Left colon (tissue), 2 donors: ENCODE measurements around the gene SDE2. TPM values are rescaled to one million over a fixed set of nuclear protein-coding genes. Genes with fewer than 3 reads are reported as not detected.
"Not testable (repeated sequence)": the region's sequence is repeated elsewhere in the genome, so short reads cannot be mapped to it uniquely, and the experiment has no call there.

Experiments used
- ATAC-seq: fragments of 200-7000 bp; cut with Tn5 transposase; one replicate; pipeline ENCODE4 v1.9.1; 2020; ENCODE audit warnings: mild to moderate bottlenecking, moderate library complexity
- DNase-seq, 2 donors: peaks; one replicate each; pipeline ENCODE4 v3.0.0-alpha.2; 2020
- intact Hi-C, 2 donors: fragments of 100-400 bp; cut with DNase I in 1 of 2; cut with micrococcal nuclease in 1 of 2; formaldehyde crosslinking; loops; one replicate each; pipeline versions ENCODE4 v1.11.2 to v1.14.0; 2022; cut with DNase I, micrococcal nuclease
- total RNA-seq, 2 donors: library from RNA; stranded (reverse); fragmentation: NEBNext Ultra II Directional; extraction: Animal tissue kit (Norgen Biotek cat#: 25700); gene quantifications; one replicate each; pipeline ENCODE4 v1.2.1, GENCODE V29; 2021
- donor health status: DM: no; HTN: no; CAD: no.
- donor health status: DM: yes; HTN: yes; CAD: no.

The SDE2 gene
- total RNA-seq, 2 donors from 2014 or later = 16.2 to 16.4 TPM

DNA sequence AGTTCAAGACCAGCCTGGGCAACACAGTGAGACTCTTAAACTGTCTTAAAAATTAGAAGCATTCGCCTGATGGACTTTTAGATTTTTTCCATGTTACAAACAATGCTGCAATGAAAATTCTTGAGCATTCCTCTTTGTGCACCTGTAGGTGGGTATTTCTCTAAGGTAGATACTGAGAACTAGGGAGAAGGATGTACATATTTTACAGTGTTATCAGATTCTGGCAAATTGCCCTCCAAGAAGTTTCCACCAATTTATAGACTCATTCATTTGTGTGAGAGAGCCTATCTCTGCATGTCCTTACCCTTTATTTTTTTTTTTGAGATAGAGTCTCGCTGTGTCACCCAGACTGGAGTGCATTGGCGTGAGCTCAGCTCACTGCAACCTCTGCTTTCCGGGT lies 45.8 kb downstream of the SDE2 start:
- ATAC-seq = no peak
- DNase-seq = no peak
- intact Hi-C loops = no loop called here

DNA sequence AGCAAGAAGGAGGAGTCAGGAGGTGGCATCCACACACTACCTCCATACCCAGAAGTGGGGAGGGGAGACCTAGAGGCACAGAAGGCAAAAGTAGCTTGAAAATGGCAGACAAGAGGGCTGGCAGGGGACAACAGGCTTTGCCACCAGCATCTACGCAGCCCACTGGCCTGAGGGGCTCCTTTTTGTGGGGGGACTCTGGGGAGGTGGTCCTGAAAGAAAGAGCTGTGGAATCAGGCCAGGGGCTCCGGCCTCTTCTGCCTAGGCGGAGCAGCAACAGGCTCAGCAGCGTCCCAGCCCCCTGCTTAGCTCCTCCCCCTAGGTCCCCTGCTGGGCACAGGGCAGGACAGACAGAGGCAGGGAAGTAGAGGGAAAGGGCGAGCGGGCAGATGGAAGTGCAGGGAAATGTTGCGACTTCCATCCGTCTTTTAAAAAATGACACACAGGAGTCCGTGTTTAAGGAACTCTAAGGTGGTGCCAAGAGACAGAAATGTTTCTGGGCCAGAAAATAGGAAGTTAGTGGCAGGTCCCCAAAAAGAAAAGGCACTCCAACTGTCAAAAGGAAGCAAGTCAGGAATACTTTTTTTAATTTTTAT lies 48.1 kb downstream of the SDE2 start:
- DNase-seq = no peak

GRCh38 chr1:225949041-225949440 lies 50.1 kb downstream of the SDE2 start:
- DNase-seq (no peak), ATAC-seq (no peak)
- intact Hi-C loops = no loop called here

More for the DNA sequence above, 48.1 kb downstream of the SDE2 start:
- intact Hi-C loops = no loop called here
- ATAC-seq = no peak

- ATAC-seq = no peak
- intact Hi-C loops = no loop called here
Observed at GRCh38 chr1:225946803-225947202, 52.3 kb downstream of the SDE2 start.

DNA sequence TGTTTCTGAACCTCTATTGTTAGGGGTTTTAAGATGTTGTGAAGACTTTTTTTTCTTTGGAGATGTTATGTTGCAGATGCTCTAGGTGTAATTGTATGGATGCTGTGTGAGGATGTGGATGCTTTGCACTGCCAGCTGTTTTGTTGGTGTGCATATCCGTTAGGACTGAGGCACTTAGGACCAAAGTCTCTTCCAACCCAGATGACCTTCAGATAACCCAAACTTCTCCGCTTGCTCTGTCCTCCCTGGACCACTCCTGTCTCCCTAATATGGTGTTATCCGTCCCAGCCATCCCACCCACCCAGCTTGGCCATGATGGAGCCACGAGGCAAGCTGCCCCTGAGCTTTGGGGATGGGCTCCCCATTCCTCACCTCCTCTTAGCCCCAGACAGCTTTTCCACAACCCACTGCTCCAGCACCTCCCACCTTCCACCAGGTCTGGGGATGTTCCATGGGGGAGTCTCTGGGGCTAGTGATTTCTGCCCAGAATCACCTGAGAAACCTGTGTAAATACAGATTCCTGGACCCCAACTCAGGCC lies 53.0 kb downstream of the SDE2 start:
- ATAC-seq = no peak
- intact Hi-C loops = no loop called here
- DNase-seq = no peak

More at GRCh38 chr1:225946803-225947202, 52.3 kb downstream of the SDE2 start:
- DNase-seq = no peak

GRCh38 chr1:225945564-225945963 lies 53.6 kb downstream of the SDE2 start:
- DNase-seq = no peak
- intact Hi-C loops = no loop called here
- no peak for ATAC-seq

DNA sequence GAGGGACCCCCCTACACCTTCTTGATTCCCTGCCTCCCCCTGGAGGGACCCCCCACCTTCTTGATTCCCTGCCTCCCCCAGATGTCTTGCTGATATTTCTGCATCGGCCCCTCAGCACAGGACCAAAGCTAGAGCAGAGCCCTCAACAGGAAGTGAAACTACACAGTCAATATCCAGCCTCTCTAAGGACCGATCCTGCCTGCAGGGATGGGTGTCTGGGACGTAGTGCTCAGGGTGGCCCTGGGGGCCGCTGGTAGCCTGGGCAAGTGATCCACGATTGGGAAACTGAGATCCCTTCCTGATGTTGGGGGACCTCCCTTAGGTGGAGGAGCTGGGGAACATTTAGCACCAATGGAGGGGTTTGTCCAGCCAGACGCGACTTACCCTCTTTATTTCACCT lies 54.2 kb downstream of the SDE2 start:
- DNase-seq (no peak), ATAC-seq (no peak)
- intact Hi-C loops = no loop called here

DNA sequence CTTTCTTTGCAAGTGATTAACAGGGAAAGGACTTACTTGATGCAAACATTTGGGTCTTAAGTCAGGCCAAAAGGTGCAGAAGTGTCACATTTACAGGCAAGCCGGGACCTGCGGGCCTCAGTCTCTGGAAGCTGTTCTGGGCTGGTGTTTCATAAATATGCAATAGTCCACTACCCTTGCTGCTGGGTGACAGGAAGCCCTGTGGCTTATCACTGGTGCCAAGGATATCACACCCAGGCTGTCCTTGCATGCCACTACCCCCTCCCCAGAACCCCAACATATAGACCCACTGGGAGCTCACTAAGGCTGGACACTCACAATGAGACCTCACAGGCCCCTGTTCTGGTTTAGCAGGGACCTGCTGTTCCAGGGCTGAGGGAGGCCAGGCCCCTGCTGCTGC lies 54.8 kb downstream of the SDE2 start:
- no peak for DNase-seq
- no peak for ATAC-seq
- intact Hi-C loops = no loop called here

DNA sequence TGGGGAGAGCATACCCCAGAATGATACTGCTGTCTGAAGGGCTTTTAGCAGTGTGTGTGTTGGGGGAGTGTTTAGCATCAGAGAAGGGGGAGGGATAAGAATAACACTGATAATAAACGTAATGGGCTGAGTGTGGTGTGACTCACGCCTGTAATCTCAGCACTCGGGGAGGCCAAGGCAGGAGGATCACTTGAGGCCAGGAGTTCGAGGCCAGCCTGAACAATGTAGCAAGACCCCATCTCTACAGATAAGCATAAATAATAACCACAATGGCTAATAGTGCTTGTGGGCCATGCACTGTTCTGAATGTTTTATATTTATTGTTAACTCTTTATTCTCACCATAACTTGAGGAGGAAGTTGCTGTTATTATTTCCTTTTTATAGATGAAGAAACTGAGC lies 55.6 kb downstream of the SDE2 start:
- intact Hi-C loops = no loop called here
- DNase-seq = no peak
- no peak for ATAC-seq

DNA sequence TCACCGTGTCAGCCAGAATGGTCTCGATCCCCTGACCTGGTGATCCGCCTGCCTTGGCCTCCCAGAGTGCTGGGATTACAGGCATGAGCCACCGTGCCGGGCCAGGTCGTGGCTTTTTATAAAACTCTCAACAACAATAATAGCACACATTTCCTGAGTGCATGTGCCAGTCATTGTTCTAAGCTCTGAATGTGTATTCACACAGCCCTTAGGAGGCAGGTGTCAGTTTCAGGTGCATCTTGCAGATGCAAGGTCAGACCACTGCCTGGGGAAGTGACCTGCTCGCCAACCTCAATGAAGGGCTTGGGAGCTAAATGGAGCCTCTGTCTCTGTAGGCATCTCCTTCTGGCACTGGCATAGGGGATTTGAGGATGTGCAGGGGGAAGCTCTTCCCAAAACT lies 56.6 kb downstream of the SDE2 start:
- no peak for DNase-seq
- ATAC-seq = no peak
- intact Hi-C loops = no loop called here

DNA sequence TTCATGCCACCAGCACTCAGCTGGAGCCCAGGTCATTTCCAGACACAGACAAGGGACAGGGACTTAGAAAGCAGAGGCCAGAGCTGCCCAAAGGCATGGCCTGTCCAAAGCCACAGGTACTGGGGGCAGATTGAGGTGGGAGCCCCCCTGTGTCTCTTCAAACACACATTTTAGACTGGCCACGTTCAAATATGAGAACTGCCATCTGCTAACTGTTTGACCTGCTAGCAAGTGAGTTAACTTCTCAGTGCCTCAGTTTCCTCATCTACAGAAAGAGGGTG lies 57.3 kb downstream of the SDE2 start:
- no peak for DNase-seq
- intact Hi-C loops = no loop called here
- ATAC-seq = no peak

GRCh38 chr1:225941187-225941941 lies 57.8 kb downstream of the SDE2 start, which contains the start of gene LEFTY2:
Gene LEFTY2, minus strand, starts transcription at chr1:225941220. Its CDS starts 80 bp downstream, at chr1:225941140.
- DNase-seq (no peak), ATAC-seq (no peak)
- intact Hi-C loops = no loop called here

GRCh38 chr1:225940385-225941151 lies 58.6 kb downstream of the SDE2 start:
- ATAC-seq = no peak
- intact Hi-C loops = no loop called here
- DNase-seq = no peak

GRCh38 chr1:225939939-225940310 lies 59.2 kb downstream of the SDE2 start:
- DNase-seq, intact Hi-C loops, ATAC-seq: not testable (repeated sequence)

- peak; percentile 41 for ATAC-seq
- intact Hi-C loops = not testable (repeated sequence)
Observed at GRCh38 chr1:225939097-225939938, 59.8 kb downstream of the SDE2 start.

DNA sequence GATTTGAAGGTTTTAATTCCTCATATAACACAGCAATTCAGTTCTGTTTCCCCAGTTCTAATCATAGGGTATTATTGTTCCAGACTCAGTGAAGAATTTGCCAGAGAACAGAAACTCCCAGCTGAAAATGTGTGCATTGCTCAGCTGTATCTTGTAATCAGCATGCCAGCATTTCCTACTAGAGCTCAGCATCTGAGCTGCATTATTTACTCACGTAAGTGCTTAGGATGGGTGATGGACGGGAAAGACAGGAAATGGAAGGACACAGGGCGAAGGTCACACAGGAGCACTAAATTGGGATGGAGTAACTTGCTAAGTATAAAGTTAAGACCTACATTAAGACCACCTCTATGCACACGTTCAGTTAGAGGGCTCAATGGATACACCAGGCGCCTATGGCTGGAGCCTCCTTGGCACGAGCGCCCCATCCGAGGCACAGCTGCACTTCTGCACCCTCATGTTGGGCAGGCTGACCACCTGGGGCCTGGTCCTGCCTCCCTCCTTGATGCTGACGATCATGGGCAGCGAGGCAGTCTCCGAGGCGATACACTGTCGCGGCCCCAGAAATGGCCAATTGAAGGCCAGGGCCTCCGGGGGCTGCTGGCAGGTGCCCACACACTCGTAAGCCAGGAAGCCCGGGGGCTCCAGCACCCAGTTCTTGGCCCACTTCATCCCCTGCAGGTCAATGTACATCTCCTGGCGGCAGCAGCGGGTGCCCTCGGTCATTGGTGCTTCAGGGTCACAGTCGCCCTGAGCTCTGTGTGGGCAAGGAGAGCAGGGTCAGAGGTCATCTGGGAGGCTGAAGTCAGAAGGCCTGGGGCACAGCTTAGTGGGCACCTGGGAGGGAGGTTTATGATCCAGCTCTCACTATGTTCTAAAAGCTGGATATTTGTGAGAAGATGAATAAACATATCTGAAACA lies 61.8 kb downstream of the SDE2 start:
- intact Hi-C loops = no loop called here
- peak; percentile 43 for ATAC-seq

More at GRCh38 chr1:225939097-225939938, 59.8 kb downstream of the SDE2 start:
- not testable (repeated sequence) for DNase-seq

DNA sequence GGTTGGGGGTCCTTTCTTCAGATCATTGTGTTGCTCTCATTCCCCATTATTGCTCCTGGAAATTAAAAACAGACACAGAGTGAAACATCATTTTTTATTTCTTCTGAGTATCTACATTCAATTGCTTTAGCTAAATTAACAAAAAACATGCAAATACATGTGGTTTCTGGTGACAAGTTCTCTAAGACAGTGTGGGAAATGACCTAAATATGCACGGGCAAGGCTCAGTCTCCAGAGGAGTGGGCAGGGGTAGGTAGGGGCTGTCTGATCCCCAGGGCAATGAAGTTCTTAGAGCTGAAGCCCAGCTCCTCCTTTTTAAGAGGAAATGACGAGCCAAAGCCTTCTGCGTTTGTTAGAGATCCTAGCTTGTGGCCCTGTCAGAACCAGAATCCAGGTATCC lies 62.6 kb downstream of the SDE2 start:
- DNase-seq (no peak), ATAC-seq (no peak)
- intact Hi-C loops = no loop called here

More for the DNA sequence above, 61.8 kb downstream of the SDE2 start:
- DNase-seq = no peak

DNA sequence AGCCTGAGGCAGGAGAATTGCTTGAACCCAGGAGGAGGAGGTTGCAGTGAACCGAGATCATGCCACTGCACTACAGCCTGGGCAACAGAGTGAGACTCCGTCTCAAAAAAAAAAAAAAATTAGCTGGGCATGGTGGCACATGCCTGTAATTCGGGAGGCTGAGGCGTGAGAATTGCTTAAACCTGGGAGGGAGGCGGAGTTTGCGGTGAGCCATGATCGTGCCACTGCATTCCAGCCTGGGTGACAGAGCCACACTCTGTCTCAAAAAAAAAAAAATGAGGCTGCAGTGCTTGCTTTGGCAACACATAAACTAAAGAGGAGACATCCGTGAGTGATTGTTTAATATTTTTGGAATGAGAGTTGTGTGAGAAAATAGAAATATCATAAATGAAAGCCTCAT lies 63.1 kb downstream of the SDE2 start:
- intact Hi-C loops, DNase-seq, ATAC-seq: not testable (repeated sequence)
